SU-DHL-6 (cell line): ENCODE data around the gene CLSTN2.

Experiments
- H2AFZ ChIP-seq: fragments of 200-600 bp; sonication (generic); 2 replicates; pipeline ENCODE4 v1.6.1; 2014; ENCODE audit warnings: low read depth, mild to moderate bottlenecking, moderate library complexity, mixed read lengths, antibody characterized with exemption, low read length; ENCODE audit not compliant: severe bottlenecking
- H3F3A ChIP-seq: fragments of 200-600 bp; shearing (Covaris generic); 2 replicates; pipeline ENCODE4 v1.6.0; 2016; ENCODE audit warnings: antibody characterized with exemption, mild to moderate bottlenecking; ENCODE audit not compliant: insufficient read depth
- H3K27ac ChIP-seq: fragments of 200-600 bp; sonication (generic); 2 replicates; pipeline ENCODE4 v1.5.1; 2016; ENCODE audit warnings: low read depth, mild to moderate bottlenecking, low read length, moderate library complexity, mixed read lengths
- H3K27me3 ChIP-seq: fragments of 200-600 bp; sonication (generic), shearing (Covaris generic); 2 replicates; pipeline ENCODE4 v1.6.0; 2014; ENCODE audit warnings: mild to moderate bottlenecking, low read length
- H3K36me3 ChIP-seq: fragments of 200-600 bp; sonication (generic); 2 replicates; pipeline ENCODE4 v1.6.1; 2014; ENCODE audit warnings: mild to moderate bottlenecking, low read length, mixed read lengths
- H3K4me2 ChIP-seq: fragments of 300-600, 200-600 bp; shearing (Covaris generic), sonication (generic); 2 replicates; pipeline ENCODE4 v1.6.0; 2014; ENCODE audit warnings: low read length, low read depth, mild to moderate bottlenecking; ENCODE audit not compliant: poor library complexity, severe bottlenecking
- H3K4me3 ChIP-seq: fragments of 200-600 bp; sonication (generic); 2 replicates; pipeline ENCODE4 v1.5.1; 2014; ENCODE audit warnings: antibody characterized with exemption, low read length, mild to moderate bottlenecking, mixed read lengths; ENCODE audit not compliant: insufficient read depth, poor library complexity, severe bottlenecking
- H3K79me2 ChIP-seq: fragments of 200-600 bp; sonication (generic); 2 replicates; pipeline ENCODE4 v1.6.1; 2014; ENCODE audit warnings: mild to moderate bottlenecking, low read length, moderate library complexity; ENCODE audit not compliant: insufficient read depth
- H3K9ac ChIP-seq: fragments of 200-600 bp; sonication (generic); 2 replicates; pipeline ENCODE4 v1.7.0; 2014; ENCODE audit warnings: mild to moderate bottlenecking, low read length
- H3K9me2 ChIP-seq: fragments of 200-600 bp; sonication (generic); replicated peaks from 2 replicates; pipeline ENCODE4 v1.6.1; 2014; ENCODE audit warnings: low read length; ENCODE audit not compliant: insufficient read depth
- H3K9me3 ChIP-seq: fragments of 200-600 bp; sonication (generic); 2 replicates; pipeline ENCODE4 v1.6.1; 2014; ENCODE audit warnings: low read length, mixed read lengths; ENCODE audit not compliant: insufficient read depth
- H4K20me1 ChIP-seq: fragments of 200-600 bp; sonication (generic); 2 replicates; pipeline ENCODE4 v1.6.1; 2014; ENCODE audit warnings: low read depth, mild to moderate bottlenecking, antibody characterized with exemption, low read length, moderate library complexity, mixed read lengths
- EZH2phosphoT487 ChIP-seq: fragments of 200-600 bp; sonication (generic), shearing (Covaris generic); conservative IDR thresholded peaks from 2 replicates; pipeline ENCODE4 v1.6.1; 2018; ENCODE audit warnings: mild to moderate bottlenecking, antibody characterized with exemption, low read length, moderate library complexity, mixed read lengths
- TF ChIP-seq, protein P1 (sequence below): fragments of 200-600 bp; sonication (generic); IDR thresholded peaks from one replicate; pipeline ENCODE4 v1.5.1; 2017; ENCODE audit warnings: antibody characterized with exemption, mild to moderate bottlenecking, low read length, moderate library complexity; ENCODE audit not compliant: insufficient read depth, poor library complexity, severe bottlenecking

Gene CLSTN2

GRCh38 chr3:140176526-140176925 lies 241.5 kb downstream of the CLSTN2 start:
- TF ChIP-seq, protein P1, sequence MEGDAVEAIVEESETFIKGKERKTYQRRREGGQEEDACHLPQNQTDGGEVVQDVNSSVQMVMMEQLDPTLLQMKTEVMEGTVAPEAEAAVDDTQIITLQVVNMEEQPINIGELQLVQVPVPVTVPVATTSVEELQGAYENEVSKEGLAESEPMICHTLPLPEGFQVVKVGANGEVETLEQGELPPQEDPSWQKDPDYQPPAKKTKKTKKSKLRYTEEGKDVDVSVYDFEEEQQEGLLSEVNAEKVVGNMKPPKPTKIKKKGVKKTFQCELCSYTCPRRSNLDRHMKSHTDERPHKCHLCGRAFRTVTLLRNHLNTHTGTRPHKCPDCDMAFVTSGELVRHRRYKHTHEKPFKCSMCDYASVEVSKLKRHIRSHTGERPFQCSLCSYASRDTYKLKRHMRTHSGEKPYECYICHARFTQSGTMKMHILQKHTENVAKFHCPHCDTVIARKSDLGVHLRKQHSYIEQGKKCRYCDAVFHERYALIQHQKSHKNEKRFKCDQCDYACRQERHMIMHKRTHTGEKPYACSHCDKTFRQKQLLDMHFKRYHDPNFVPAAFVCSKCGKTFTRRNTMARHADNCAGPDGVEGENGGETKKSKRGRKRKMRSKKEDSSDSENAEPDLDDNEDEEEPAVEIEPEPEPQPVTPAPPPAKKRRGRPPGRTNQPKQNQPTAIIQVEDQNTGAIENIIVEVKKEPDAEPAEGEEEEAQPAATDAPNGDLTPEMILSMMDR, result no peak
- no peak for TF ChIP-seq EZH2phosphoT487
- no peak overlapping the region for H3K4me2 ChIP-seq
- no peaks in the 10 kb centered on the region for H3K36me3 ChIP-seq
- no peaks in the 10 kb centered on the region for H3K79me2 ChIP-seq
- H3F3A ChIP-seq, result no peaks in the 10 kb centered on the region
- no peaks in the 10 kb centered on the region for H3K9me3 ChIP-seq
- no peak overlapping the region for H3K4me3 ChIP-seq
- H4K20me1 ChIP-seq, result no peaks in the 10 kb centered on the region
- no peak overlapping the region for H3K9ac ChIP-seq
- no peak overlapping the region for H3K27ac ChIP-seq
- no peaks in the 10 kb centered on the region for H3K27me3 ChIP-seq
- no peaks in the 10 kb centered on the region for H3K9me2 ChIP-seq
- no peak overlapping the region for H2AFZ ChIP-seq

- Histone ChIP-seq H3K79me2 (no peaks in the 10 kb centered on the region), H3K4me2 (no peak overlapping the region), H4K20me1 (no peaks in the 10 kb centered on the region), H3K36me3 (no peaks in the 10 kb centered on the region), H3K27me3 (no peaks in the 10 kb centered on the region), H3K9ac (no peak overlapping the region), H3K4me3 (no peak overlapping the region), H2AFZ (no peak overlapping the region), H3F3A (no peaks in the 10 kb centered on the region), H3K9me3 (no peaks in the 10 kb centered on the region), H3K27ac (no peak overlapping the region), H3K9me2 (no peaks in the 10 kb centered on the region)
- TF ChIP-seq EZH2phosphoT487, result no peak
- TF ChIP-seq, protein P1, result no peak
These were observed 243.0 kb downstream of the CLSTN2 start for GRCh38 chr3:140177943-140178342.

GRCh38 chr3:140178482-140178881 lies 243.5 kb downstream of the CLSTN2 start:
- no peak overlapping the region for H3K4me2 ChIP-seq
- H3K27ac ChIP-seq, result no peak overlapping the region
- no peaks in the 10 kb centered on the region for H4K20me1 ChIP-seq
- no peak overlapping the region for H3K9ac ChIP-seq
- H2AFZ ChIP-seq, result no peak overlapping the region
- H3F3A ChIP-seq, result no peaks in the 10 kb centered on the region
- H3K36me3 ChIP-seq, result no peaks in the 10 kb centered on the region
- no peaks in the 10 kb centered on the region for H3K9me3 ChIP-seq
- H3K9me2 ChIP-seq, result no peaks in the 10 kb centered on the region
- H3K4me3 ChIP-seq, result no peak overlapping the region
- TF ChIP-seq EZH2phosphoT487, result no peak
- TF ChIP-seq, protein P1, result no peak
- H3K79me2 ChIP-seq, result no peaks in the 10 kb centered on the region
- no peaks in the 10 kb centered on the region for H3K27me3 ChIP-seq

DNA sequence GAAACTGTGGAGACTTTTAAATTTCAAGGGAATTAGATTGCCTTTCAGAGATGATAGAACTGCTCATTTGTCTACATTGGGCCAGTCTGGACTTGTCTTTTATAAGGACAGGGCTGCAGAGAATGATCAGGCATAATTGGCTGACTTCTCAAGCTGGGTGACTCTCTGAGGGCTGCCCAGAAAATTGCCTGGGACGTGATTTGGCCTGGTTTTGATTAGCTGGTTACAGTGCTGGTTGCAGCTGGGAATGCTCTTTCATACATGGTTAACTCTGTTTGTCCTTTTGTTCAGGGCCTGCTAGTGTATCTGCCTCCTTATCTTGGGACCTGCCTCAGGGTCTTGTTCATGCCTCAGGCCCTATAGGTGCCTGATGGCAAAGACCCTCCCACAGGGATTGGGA lies 245.6 kb downstream of the CLSTN2 start:
- H3K9me3 ChIP-seq, result no peaks in the 10 kb centered on the region
- H2AFZ ChIP-seq, result no peak overlapping the region
- no peak overlapping the region for H3K9ac ChIP-seq
- H3K4me2 ChIP-seq, result no peak overlapping the region
- H3K36me3 ChIP-seq, result no peaks in the 10 kb centered on the region
- no peak overlapping the region for H3K27ac ChIP-seq
- no peaks in the 10 kb centered on the region for H3K27me3 ChIP-seq
- TF ChIP-seq, protein P1, result no peak
- no peak for TF ChIP-seq EZH2phosphoT487
- no peaks in the 10 kb centered on the region for H3K9me2 ChIP-seq
- H3K79me2 ChIP-seq, result no peaks in the 10 kb centered on the region
- H3K4me3 ChIP-seq, result no peak overlapping the region
- no peaks in the 10 kb centered on the region for H3F3A ChIP-seq
- no peaks in the 10 kb centered on the region for H4K20me1 ChIP-seq
